Measurements from ENCODE around the gene LDLRAD4.

The LDLRAD4 gene

GRCh38 chr18:13514558-13514957 lies 296.0 kb downstream of the LDLRAD4 start:
- DNase-seq (ENCODE audit: low read depth), result no peak

DNA sequence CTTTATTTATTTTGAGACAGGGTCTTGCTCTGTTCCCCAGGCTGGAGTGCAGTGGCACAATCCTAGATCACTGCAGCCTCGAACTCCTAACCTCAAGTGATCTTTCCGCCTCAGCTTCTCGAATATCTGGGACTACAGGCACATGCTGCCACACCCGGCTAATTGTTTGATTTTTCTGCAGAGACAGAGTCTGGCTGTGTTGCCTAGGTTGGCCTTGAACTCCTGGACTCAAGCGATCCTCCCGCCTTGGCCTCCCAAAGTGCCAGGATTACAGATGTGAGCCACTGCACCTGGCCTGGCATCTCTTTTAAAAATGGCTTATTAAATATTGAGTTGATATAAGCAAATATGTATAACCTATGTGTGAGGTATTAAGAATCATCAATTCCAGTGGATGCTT lies 298.3 kb downstream of the LDLRAD4 start:
- DNase-seq (ENCODE audit: low read depth), result no peak

GRCh38 chr18:13517369-13517768 lies 298.8 kb downstream of the LDLRAD4 start:
- no peak for DNase-seq (ENCODE audit: low read depth)

- DNase-seq (ENCODE audit: low read depth), result no peak
These were observed 299.8 kb downstream of the LDLRAD4 start for GRCh38 chr18:13518382-13518781.

- no peak for DNase-seq (ENCODE audit: low read depth)
These were observed 301.7 kb downstream of the LDLRAD4 start for GRCh38 chr18:13520306-13520705.

- DNase-seq (ENCODE audit: low read depth), result no peak
These were observed 302.2 kb downstream of the LDLRAD4 start for GRCh38 chr18:13520741-13521140.

- DNase-seq (ENCODE audit: low read depth), result no peak
These were observed 302.9 kb downstream of the LDLRAD4 start for GRCh38 chr18:13521418-13521817.

DNA sequence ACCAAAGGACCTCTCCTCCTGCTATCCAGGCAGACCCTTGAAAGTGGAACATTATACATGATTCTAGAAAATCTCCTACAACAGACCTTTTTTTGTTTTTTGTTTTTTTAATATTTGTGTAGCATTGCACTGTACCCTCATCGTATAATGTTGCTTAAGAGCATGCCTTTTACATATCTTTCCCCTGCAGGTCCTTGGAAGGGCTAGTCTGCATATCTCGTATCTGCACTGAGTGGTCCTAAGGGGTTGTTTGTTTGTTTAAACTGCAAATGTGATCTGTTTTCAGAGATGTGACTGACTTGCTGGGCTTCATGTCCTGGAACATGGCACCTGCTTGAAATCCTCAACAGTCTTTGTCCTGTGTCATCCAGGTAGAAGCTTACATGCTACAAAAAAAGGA lies 303.7 kb downstream of the LDLRAD4 start:
- DNase-seq (ENCODE audit: low read depth), result no peak

- DNase-seq (ENCODE audit: low read depth), result no peak
These were observed 304.5 kb downstream of the LDLRAD4 start for GRCh38 chr18:13522861-13523660.

- no peak for DNase-seq (ENCODE audit: low read depth)
These were observed 305.5 kb downstream of the LDLRAD4 start for GRCh38 chr18:13524054-13524453.

DNA sequence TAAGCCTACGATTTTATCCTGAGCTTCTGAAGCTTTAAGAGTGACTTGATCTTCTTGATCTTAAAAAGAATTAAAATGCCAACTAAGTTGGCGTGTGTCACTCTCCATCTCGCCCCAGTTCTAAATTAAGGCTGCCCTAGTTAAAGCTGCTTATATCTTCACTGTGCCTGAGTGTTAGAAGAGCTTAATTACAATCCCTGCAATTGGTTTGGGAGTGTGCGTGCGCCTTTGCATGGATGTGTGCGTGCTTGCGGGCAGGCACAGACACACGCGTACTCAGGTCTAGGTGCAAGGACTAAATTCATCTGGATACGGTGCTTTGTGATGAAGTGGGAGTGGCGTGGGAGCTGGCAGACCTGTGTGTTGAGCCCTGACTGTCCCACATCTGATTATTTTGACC lies 306.3 kb downstream of the LDLRAD4 start:
- DNase-seq (ENCODE audit: low read depth), result no peak

DNA sequence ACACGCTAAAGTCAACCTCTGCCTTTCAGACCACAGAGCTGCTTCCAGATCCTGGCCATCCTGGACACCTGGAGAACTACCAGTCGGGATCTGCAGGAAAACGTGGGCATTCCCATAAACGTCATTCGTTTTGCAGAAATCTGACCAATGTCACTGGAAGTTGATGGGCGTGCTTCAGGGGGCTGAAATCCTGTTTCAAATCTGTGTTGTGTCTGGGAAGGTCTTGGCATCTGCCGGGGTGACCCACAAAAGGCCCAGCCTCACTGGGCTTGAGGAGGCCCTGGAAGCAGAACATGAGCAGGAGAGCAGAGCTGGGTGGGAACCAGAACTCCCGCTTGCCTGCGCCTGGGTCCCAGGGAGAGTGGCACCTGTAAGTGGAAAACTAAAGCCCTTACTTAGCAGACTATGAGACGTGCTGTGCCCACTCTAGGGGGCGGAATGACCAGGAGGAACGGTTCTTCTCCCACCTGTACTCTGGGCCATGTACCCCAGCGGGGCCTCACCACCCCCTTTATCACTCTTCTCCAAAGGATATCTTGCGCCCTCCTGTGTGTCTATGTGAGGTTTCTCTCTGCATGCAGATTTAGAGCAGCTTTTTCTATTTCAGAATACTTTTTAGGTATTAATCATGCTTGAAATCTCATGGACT lies 306.9 kb downstream of the LDLRAD4 start:
- no peak for DNase-seq (ENCODE audit: low read depth)

GRCh38 chr18:13526519-13526918 lies 308.0 kb downstream of the LDLRAD4 start:
- DNase-seq (ENCODE audit: low read depth), result no peak

- DNase-seq (ENCODE audit: low read depth), result no peak
These were observed 308.7 kb downstream of the LDLRAD4 start for GRCh38 chr18:13527256-13527655.

- DNase-seq (ENCODE audit: low read depth), result no peak
These were observed 309.2 kb downstream of the LDLRAD4 start for GRCh38 chr18:13527730-13528129.

- DNase-seq (ENCODE audit: low read depth), result no peak
These were observed 310.3 kb downstream of the LDLRAD4 start for GRCh38 chr18:13528739-13529392.

GRCh38 chr18:13530033-13530878 lies 311.7 kb downstream of the LDLRAD4 start:
- DNase-seq (ENCODE audit: low read depth), result no peak

- DNase-seq (ENCODE audit: low read depth), result no peak
These were observed 312.4 kb downstream of the LDLRAD4 start for GRCh38 chr18:13530879-13531387.

GRCh38 chr18:13531681-13532325 lies 313.2 kb downstream of the LDLRAD4 start:
- DNase-seq (ENCODE audit: low read depth), result no peak

GRCh38 chr18:13532406-13533075 lies 314.0 kb downstream of the LDLRAD4 start:
- DNase-seq (ENCODE audit: low read depth), result no peak

DNA sequence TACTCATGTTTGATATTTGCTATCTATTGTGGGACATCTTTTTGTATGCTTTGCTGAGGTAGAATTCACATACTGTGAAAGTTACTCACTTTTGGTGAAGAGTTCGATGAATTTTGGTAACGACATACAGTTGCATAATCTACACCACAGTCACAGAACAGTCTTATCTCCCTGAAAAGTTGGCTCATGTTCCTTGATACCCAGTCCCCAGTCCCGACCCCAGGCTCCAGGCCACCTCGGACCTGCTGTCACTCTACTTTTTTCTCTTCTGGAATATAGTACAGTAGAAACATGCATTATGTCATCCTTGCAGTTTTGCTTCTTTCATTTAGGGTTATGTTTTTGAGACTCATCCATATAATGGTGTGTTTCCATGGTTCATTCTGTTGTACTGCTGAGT lies 316.1 kb downstream of the LDLRAD4 start:
- DNase-seq (ENCODE audit: low read depth), result no peak

All from activated gamma-delta T cell treated with anti-CD3 and anti-CD28 coated beads, Interleukin-2, amount 50 U/mL, for 16 hours (primary cell).